ENCODE results near the gene BCKDHA. TPM values are rescaled to one million over a fixed set of nuclear protein-coding genes. Genes with fewer than 3 reads are reported as not detected.

The BCKDHA gene
- total RNA-seq, 4 donors from 2014 or later: 40.7 to 75.2 (median 54.0) TPM

GRCh38 chr19:41427647-41428480 lies 30.2 kb downstream of the BCKDHA start:
- peak overlapping the region; percentile 56 to 71 (median 62) for H3K4me3 ChIP-seq
- H3K4me1 ChIP-seq: peaks cover 47 to 55% (median 52%) of the 10 kb centered on the region in 4 donors
- H3K27ac ChIP-seq (replicated peaks in 1 of 4): peak overlapping the region; percentile 82 to 86 (median 86)
- intact Hi-C loops (cut with DNase I): loop anchor here (5.0 kb wide), 1 partner anchor 76 kb away; the partner anchor contains the start of gene TGFB1
- 7% methylated on average over 20 of the region's 23 CpGs for WGBS
- H3K27me3 ChIP-seq: no peaks in the 10 kb centered on the region
- H3K9me3 ChIP-seq: no peaks in the 10 kb centered on the region
- H3K36me3 ChIP-seq: peaks cover 30 to 66% (median 56%) of the 10 kb centered on the region in 4 donors
- TF ChIP-seq POLR2AphosphoS5 (IDR thresholded peaks at IDR 0.05) (no peak), POLR2A (IDR thresholded peaks at IDR 0.05; ENCODE audit: low read depth) (no peak), EP300 (IDR thresholded peaks at IDR 0.05) (no peak), CTCF (IDR thresholded peaks at IDR 0.05) (no peak)
- no peak for DNase-seq (ENCODE audit: extremely low spot score)

- Histone ChIP-seq H3K27ac (replicated peaks in 1 of 4) (peak overlapping the region; percentile 82 to 86 (median 86)), H3K9me3 (no peaks in the 10 kb centered on the region), H3K36me3 (peaks cover 26 to 66% (median 56%) of the 10 kb centered on the region in 4 donors), H3K4me3 (peak overlapping the region; percentile 56 to 71 (median 62)), H3K27me3 (no peaks in the 10 kb centered on the region), H3K4me1 (peaks cover 47 to 55% (median 52%) of the 10 kb centered on the region in 4 donors)
- no peak for TF ChIP-seq CTCF (IDR thresholded peaks at IDR 0.05)
- TF ChIP-seq EP300 (IDR thresholded peaks at IDR 0.05): no peak
- TF ChIP-seq POLR2AphosphoS5 (IDR thresholded peaks at IDR 0.05): no peak
- no peak for TF ChIP-seq POLR2A (IDR thresholded peaks at IDR 0.05; ENCODE audit: low read depth)
- no peak for DNase-seq (ENCODE audit: extremely low spot score)
- intact Hi-C loops (cut with DNase I): loop anchor here (5.0 kb wide), 1 partner anchor 76 kb away; the partner anchor contains the start of gene TGFB1
- WGBS: 39% methylated on average over 1 of the region's 1 CpG
Measured at GRCh38 chr19:41428481-41428859, 30.9 kb downstream of the BCKDHA start.

- TF ChIP-seq POLR2A (IDR thresholded peaks at IDR 0.05; ENCODE audit: low read depth) (no peak), CTCF (IDR thresholded peaks at IDR 0.05) (no peak), EP300 (IDR thresholded peaks at IDR 0.05) (no peak), POLR2AphosphoS5 (IDR thresholded peaks at IDR 0.05) (no peak)
- no peak overlapping the region for H3K4me3 ChIP-seq
- H3K36me3 ChIP-seq: peaks cover 15 to 60% (median 50%) of the 10 kb centered on the region in 4 donors
- no peak for DNase-seq (ENCODE audit: extremely low spot score)
- peaks cover 32 to 43% (median 37%) of the 10 kb centered on the region in 4 donors for H3K4me1 ChIP-seq
- intact Hi-C loops (cut with DNase I): no loop called here
- 96% methylated on average over 5 of the region's 6 CpGs for WGBS
- H3K9me3 ChIP-seq: no peaks in the 10 kb centered on the region
- H3K27ac ChIP-seq (replicated peaks in 1 of 4): peak overlapping the region in 1 of 4 donors; percentile 11
- no peaks in the 10 kb centered on the region for H3K27me3 ChIP-seq
Measured at GRCh38 chr19:41430922-41431321, 33.3 kb downstream of the BCKDHA start.

GRCh38 chr19:41431426-41432386 lies 34.1 kb downstream of the BCKDHA start:
- WGBS: 82% methylated on average over 14 of the region's 23 CpGs
- Histone ChIP-seq H3K4me1 (peaks cover 25 to 36% (median 29%) of the 10 kb centered on the region in 4 donors), H3K36me3 (peaks cover 15 to 63% (median 56%) of the 10 kb centered on the region in 4 donors), H3K4me3 (no peak overlapping the region), H3K9me3 (no peaks in the 10 kb centered on the region), H3K27me3 (no peaks in the 10 kb centered on the region), H3K27ac (replicated peaks in 1 of 4) (peak overlapping the region in 1 of 4 donors; percentile 11)
- DNase-seq (ENCODE audit: extremely low spot score): no peak
- intact Hi-C loops (cut with DNase I): no loop called here
- TF ChIP-seq POLR2AphosphoS5 (IDR thresholded peaks at IDR 0.05) (no peak), CTCF (IDR thresholded peaks at IDR 0.05) (peak; percentile 17 to 27 (median 21))

All from esophagus muscularis mucosa (tissue), 4 donors.